ENCODE data around the gene CLCN3.

Gene CLCN3

GRCh38 chr4:169627307-169627706, 6.9 kb downstream of the CLCN3 start:
- TF ChIP-seq, protein P1, sequence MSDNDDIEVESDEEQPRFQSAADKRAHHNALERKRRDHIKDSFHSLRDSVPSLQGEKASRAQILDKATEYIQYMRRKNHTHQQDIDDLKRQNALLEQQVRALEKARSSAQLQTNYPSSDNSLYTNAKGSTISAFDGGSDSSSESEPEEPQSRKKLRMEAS (IDR thresholded peaks at IDR 0.05; ENCODE audit: low read depth, low read length), result no peak
- TF ChIP-seq CTCF (IDR thresholded peaks at IDR 0.05; ENCODE audit: low read depth, low read length) (no peak), MYC (IDR thresholded peaks at IDR 0.05; ENCODE audit: low read depth, low read length) (no peak), POLR2A (IDR thresholded peaks at IDR 0.05; ENCODE audit: extremely low read depth, insufficient read length) (no peak)
- no peak overlapping the region for H3K4me3 ChIP-seq (ENCODE audit: low read depth, low read length)
- DNase-seq (ENCODE audit: low read depth), result no peak

DNA sequence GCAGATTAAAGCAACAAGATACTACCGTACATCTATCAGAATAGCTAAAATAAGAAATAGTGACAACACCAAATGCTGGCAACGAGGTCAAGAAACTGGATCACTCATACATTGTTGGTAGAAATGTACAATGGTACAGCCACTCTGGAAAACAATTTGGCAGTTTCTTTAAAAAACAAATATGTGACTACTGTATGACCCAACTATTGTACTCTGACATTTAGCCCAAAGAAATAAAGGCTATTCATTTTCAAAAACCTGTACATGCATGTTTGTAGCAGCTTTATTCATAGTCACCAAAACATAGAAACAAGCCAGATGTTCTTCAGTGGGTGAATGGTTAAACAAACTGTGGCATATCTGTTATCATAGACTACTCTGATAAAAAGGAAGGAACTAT, 8.2 kb downstream of the CLCN3 start:
- no peak for DNase-seq (ENCODE audit: low read depth)
- no peak for TF ChIP-seq POLR2A (IDR thresholded peaks at IDR 0.05; ENCODE audit: extremely low read depth, insufficient read length)
- no peak for TF ChIP-seq MYC (IDR thresholded peaks at IDR 0.05; ENCODE audit: low read depth, low read length)
- TF ChIP-seq, protein P1 (IDR thresholded peaks at IDR 0.05; ENCODE audit: low read depth, low read length), result no peak
- TF ChIP-seq CTCF (IDR thresholded peaks at IDR 0.05; ENCODE audit: low read depth, low read length), result no peak
- H3K4me3 ChIP-seq (ENCODE audit: low read depth, low read length), result no peak overlapping the region

- no peak for TF ChIP-seq POLR2A (IDR thresholded peaks at IDR 0.05; ENCODE audit: extremely low read depth, insufficient read length)
- TF ChIP-seq CTCF (IDR thresholded peaks at IDR 0.05; ENCODE audit: low read depth, low read length), result no peak
- DNase-seq (ENCODE audit: low read depth), result no peak
- H3K4me3 ChIP-seq (ENCODE audit: low read depth, low read length), result no peak overlapping the region
Observed at GRCh38 chr4:169630069-169630468, 9.7 kb downstream of the CLCN3 start.

- DNase-seq (ENCODE audit: low read depth), result no peak
- TF ChIP-seq, protein P1 (IDR thresholded peaks at IDR 0.05; ENCODE audit: low read depth, low read length), result no peak
- TF ChIP-seq POLR2A (IDR thresholded peaks at IDR 0.05; ENCODE audit: extremely low read depth, insufficient read length), result no peak
- no peak for TF ChIP-seq MYC (IDR thresholded peaks at IDR 0.05; ENCODE audit: low read depth, low read length)
- H3K4me3 ChIP-seq (ENCODE audit: low read depth, low read length), result no peak overlapping the region
Observed at GRCh38 chr4:169632896-169633295, 12.5 kb downstream of the CLCN3 start.

DNA sequence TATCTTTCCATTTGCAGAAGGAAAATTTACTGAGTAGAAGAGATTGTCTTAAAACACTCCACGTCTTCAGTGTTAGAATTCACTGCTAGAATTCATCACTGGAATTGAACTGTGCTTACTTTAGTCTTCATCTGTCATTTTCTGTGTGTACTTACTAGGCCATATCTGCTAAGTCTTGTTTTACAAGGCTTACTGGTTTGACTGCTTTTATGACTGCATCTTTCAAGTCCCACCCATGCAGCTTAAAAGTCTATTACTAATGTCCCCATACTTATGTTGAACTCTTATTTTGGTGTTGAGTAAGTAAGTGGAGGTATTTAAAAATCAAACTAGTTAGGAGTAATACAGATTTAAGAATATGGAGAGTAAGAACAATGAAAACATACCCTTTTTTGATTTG, 14.6 kb downstream of the CLCN3 start:
- no peak for DNase-seq (ENCODE audit: low read depth)
- TF ChIP-seq CTCF (IDR thresholded peaks at IDR 0.05; ENCODE audit: low read depth, low read length) (no peak), POLR2A (IDR thresholded peaks at IDR 0.05; ENCODE audit: extremely low read depth, insufficient read length) (no peak), MYC (IDR thresholded peaks at IDR 0.05; ENCODE audit: low read depth, low read length) (no peak)
- H3K4me3 ChIP-seq (ENCODE audit: low read depth, low read length), result no peak overlapping the region

DNA sequence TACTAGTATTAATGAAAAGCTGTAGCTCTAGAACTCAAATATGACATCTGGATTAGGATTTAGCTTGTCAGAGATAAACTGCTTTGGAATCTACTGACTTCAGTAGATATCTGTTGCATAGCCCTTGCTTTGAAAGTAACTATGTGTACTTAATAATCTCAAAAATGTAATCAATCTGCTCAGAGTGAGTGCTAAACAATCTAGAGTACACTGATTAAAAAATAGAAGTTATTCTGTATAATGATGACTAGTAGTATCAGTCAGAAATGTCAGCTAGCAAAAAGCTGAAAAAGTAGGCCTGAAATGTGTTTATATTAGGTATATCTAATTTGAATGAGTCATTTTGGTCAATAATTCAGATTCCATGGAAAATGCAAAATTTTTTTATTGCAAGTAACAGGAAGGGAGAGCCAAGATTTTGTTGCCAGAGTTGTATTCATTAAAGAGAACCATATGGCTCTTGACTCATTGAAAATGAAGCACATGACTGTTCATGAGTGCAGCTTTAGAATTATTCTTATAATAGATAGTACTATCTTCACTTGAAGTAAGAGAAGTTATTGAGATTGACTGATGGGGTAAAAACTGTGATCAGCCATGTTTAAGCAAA, 20.0 kb downstream of the CLCN3 start:
- no peak overlapping the region for H3K4me3 ChIP-seq (ENCODE audit: low read depth, low read length)
- DNase-seq (ENCODE audit: low read depth), result no peak
- TF ChIP-seq POLR2A (IDR thresholded peaks at IDR 0.05; ENCODE audit: extremely low read depth, insufficient read length) (no peak), CTCF (IDR thresholded peaks at IDR 0.05; ENCODE audit: low read depth, low read length) (no peak), MYC (IDR thresholded peaks at IDR 0.05; ENCODE audit: low read depth, low read length) (no peak)
- TF ChIP-seq, protein P1 (IDR thresholded peaks at IDR 0.05; ENCODE audit: low read depth, low read length), result no peak

Measured in NB4 (cell line).